Measurements from ENCODE around the gene WDR5B.

The WDR5B gene

GRCh38 chr3:122410639-122411038, 5.2 kb downstream of the WDR5B start:
- no peak for DNase-seq (ENCODE audit: low read depth)
- no peak overlapping the region for H3K4me3 ChIP-seq (ENCODE audit: low read depth, low read length)

GRCh38 chr3:122410111-122410510, 5.8 kb downstream of the WDR5B start:
- no peak overlapping the region for H3K4me3 ChIP-seq (ENCODE audit: low read depth, low read length)
- DNase-seq (ENCODE audit: low read depth), result no peak

GRCh38 chr3:122409446-122409845, 6.4 kb downstream of the WDR5B start:
- DNase-seq (ENCODE audit: low read depth), result no peak
- no peak overlapping the region for H3K4me3 ChIP-seq (ENCODE audit: low read depth, low read length)

- DNase-seq (ENCODE audit: low read depth), result no peak
- H3K4me3 ChIP-seq (ENCODE audit: low read depth, low read length), result no peak overlapping the region
Observed at GRCh38 chr3:122407946-122408345, 7.9 kb downstream of the WDR5B start.

GRCh38 chr3:122406198-122406597, 9.7 kb downstream of the WDR5B start:
- no peak for DNase-seq (ENCODE audit: low read depth)
- no peak overlapping the region for H3K4me3 ChIP-seq (ENCODE audit: low read depth, low read length)

GRCh38 chr3:122405015-122405414, 10.8 kb downstream of the WDR5B start:
- no peak overlapping the region for H3K4me3 ChIP-seq (ENCODE audit: low read depth, low read length)
- no peak for DNase-seq (ENCODE audit: low read depth)

GRCh38 chr3:122403489-122403888, 12.4 kb downstream of the WDR5B start:
- no peak overlapping the region for H3K4me3 ChIP-seq (ENCODE audit: low read depth, low read length)
- no peak for DNase-seq (ENCODE audit: low read depth)

GRCh38 chr3:122398920-122399319, 16.9 kb downstream of the WDR5B start:
- no peak overlapping the region for H3K4me3 ChIP-seq (ENCODE audit: low read depth, low read length)
- no peak for DNase-seq (ENCODE audit: low read depth)

- no peak for DNase-seq (ENCODE audit: low read depth)
Observed at GRCh38 chr3:122397201-122397600, 18.7 kb downstream of the WDR5B start.

GRCh38 chr3:122396511-122396910, 19.4 kb downstream of the WDR5B start:
- DNase-seq (ENCODE audit: low read depth), result no peak
- no peak overlapping the region for H3K4me3 ChIP-seq (ENCODE audit: low read depth, low read length)

More at GRCh38 chr3:122397201-122397600, 18.7 kb downstream of the WDR5B start:
- no peak overlapping the region for H3K4me3 ChIP-seq (ENCODE audit: low read depth, low read length)

GRCh38 chr3:122395582-122395981, 20.3 kb downstream of the WDR5B start:
- no peak overlapping the region for H3K4me3 ChIP-seq (ENCODE audit: low read depth, low read length)
- DNase-seq (ENCODE audit: low read depth), result no peak

GRCh38 chr3:122394173-122394572, 21.7 kb downstream of the WDR5B start:
- no peak overlapping the region for H3K4me3 ChIP-seq (ENCODE audit: low read depth, low read length)
- no peak for DNase-seq (ENCODE audit: low read depth)

GRCh38 chr3:122392868-122393844, 22.7 kb downstream of the WDR5B start:
- DNase-seq (ENCODE audit: low read depth), result no peak
- H3K4me3 ChIP-seq (ENCODE audit: low read depth, low read length), result no peak overlapping the region

GRCh38 chr3:122391681-122392446, 24.0 kb downstream of the WDR5B start:
- DNase-seq (ENCODE audit: low read depth), result no peak
- no peak overlapping the region for H3K4me3 ChIP-seq (ENCODE audit: low read depth, low read length)

- no peak for DNase-seq (ENCODE audit: low read depth)
- no peak overlapping the region for H3K4me3 ChIP-seq (ENCODE audit: low read depth, low read length)
Observed at GRCh38 chr3:122390665-122391064, 25.2 kb downstream of the WDR5B start.

- H3K4me3 ChIP-seq (ENCODE audit: low read depth, low read length), result no peak overlapping the region
Observed at GRCh38 chr3:122389892-122390291, 26.0 kb downstream of the WDR5B start.

GRCh38 chr3:122389197-122389596, 26.7 kb downstream of the WDR5B start:
- DNase-seq (ENCODE audit: low read depth), result no peak
- no peak overlapping the region for H3K4me3 ChIP-seq (ENCODE audit: low read depth, low read length)

More at GRCh38 chr3:122389892-122390291, 26.0 kb downstream of the WDR5B start:
- DNase-seq (ENCODE audit: low read depth), result no peak

GRCh38 chr3:122387709-122388108, 28.2 kb downstream of the WDR5B start:
- H3K4me3 ChIP-seq (ENCODE audit: low read depth, low read length), result no peak overlapping the region
- DNase-seq (ENCODE audit: low read depth), result no peak

- peak within 1 kb of the TSS; percentile 95 for H3K4me3 ChIP-seq (ENCODE audit: low read depth, low read length)
- peak; percentile 63 for DNase-seq (ENCODE audit: low read depth)
Observed at GRCh38 chr3:122383771-122384697, 31.8 kb downstream of the WDR5B start, which contains the start of gene FAM162A. Gene FAM162A, plus strand, starts transcription at chr3:122384182. Its CDS starts 84 bp downstream, at chr3:122384266.

All from skeletal muscle cell (primary cell).